ENCODE measurements around the gene PRICKLE2. TPM values are rescaled to one million over a fixed set of nuclear protein-coding genes. Genes with fewer than 3 reads are reported as not detected.

Gene PRICKLE2
- total RNA-seq, 4 donors from 2014 or later = 28.8 to 48.1 (median 38.5) TPM

- WGBS, 2 donors = 77 to 80% methylated on average over 2 of the region's 2 CpGs
- Histone ChIP-seq H3K9me3 (no peaks in the 10 kb centered on the region), H3K4me1 (peaks cover 3 to 9% of the 10 kb centered on the region in 2 donors), H3K27ac (no peak overlapping the region), H3K27me3 (no peaks in the 10 kb centered on the region), H3K36me3 (no peaks in the 10 kb centered on the region), H3K4me3 (replicated peaks in 1 of 3) (no peak overlapping the region)
- no peak for DNase-seq
- intact Hi-C loops (cut with DNase I) = no loop called here
- TF ChIP-seq CTCF (IDR thresholded peaks at IDR 0.05) (no peak), POLR2A (IDR thresholded peaks at IDR 0.05) (no peak)
These were observed 86.5 kb downstream of the PRICKLE2 start for GRCh38 chr3:64138656-64139375.

- no peak for TF ChIP-seq POLR2A (IDR thresholded peaks at IDR 0.05)
- H3K27me3 ChIP-seq = no peaks in the 10 kb centered on the region
- no peaks in the 10 kb centered on the region for H3K9me3 ChIP-seq
- WGBS, 2 donors = 57 to 86% methylated on average over 1 of the region's 1 CpG
- H3K4me1 ChIP-seq = peaks cover 3 to 9% of the 10 kb centered on the region in 2 donors
- H3K27ac ChIP-seq = no peak overlapping the region
- DNase-seq = no peak
- H3K4me3 ChIP-seq (replicated peaks in 1 of 3) = no peak overlapping the region
- intact Hi-C loops (cut with DNase I) = no loop called here
- H3K36me3 ChIP-seq = no peaks in the 10 kb centered on the region
These were observed 87.2 kb downstream of the PRICKLE2 start for GRCh38 chr3:64138046-64138445.

GRCh38 chr3:64134882-64135281 is 90.4 kb downstream of the PRICKLE2 start:
- WGBS, 2 donors = 67 to 70% methylated on average over 3 of the region's 3 CpGs
- no peak for DNase-seq
- H3K4me1 ChIP-seq = peaks cover 0 to 3% of the 10 kb centered on the region in 2 donors
- no peaks in the 10 kb centered on the region for H3K36me3 ChIP-seq
- H3K27ac ChIP-seq = no peak overlapping the region
- H3K9me3 ChIP-seq = no peaks in the 10 kb centered on the region
- TF ChIP-seq POLR2A (IDR thresholded peaks at IDR 0.05) = no peak
- TF ChIP-seq CTCF (IDR thresholded peaks at IDR 0.05) = no peak
- H3K27me3 ChIP-seq = no peaks in the 10 kb centered on the region
- H3K4me3 ChIP-seq (replicated peaks in 1 of 3) = no peak overlapping the region
- intact Hi-C loops (cut with DNase I) = no loop called here

- WGBS, 2 donors = 93 to 99% methylated on average over 6 of the region's 6 CpGs
- Histone ChIP-seq H3K9me3 (no peaks in the 10 kb centered on the region), H3K27ac (no peak overlapping the region), H3K27me3 (no peaks in the 10 kb centered on the region), H3K4me3 (replicated peaks in 1 of 3) (no peak overlapping the region), H3K36me3 (no peaks in the 10 kb centered on the region), H3K4me1 (peaks cover 0 to 3% of the 10 kb centered on the region in 2 donors)
- no peak for DNase-seq
- intact Hi-C loops (cut with DNase I) = no loop called here
- TF ChIP-seq POLR2A (IDR thresholded peaks at IDR 0.05) (no peak), CTCF (IDR thresholded peaks at IDR 0.05) (no peak)
These were observed 91.3 kb downstream of the PRICKLE2 start for GRCh38 chr3:64133987-64134386.

GRCh38 chr3:64133272-64133671 is 92.0 kb downstream of the PRICKLE2 start:
- intact Hi-C loops (cut with DNase I) = no loop called here

More at GRCh38 chr3:64133272-64133671, 92.0 kb downstream of the PRICKLE2 start:
- DNase-seq = no peak
- Histone ChIP-seq H3K4me3 (replicated peaks in 1 of 3) (no peak overlapping the region), H3K27ac (no peak overlapping the region), H3K9me3 (no peaks in the 10 kb centered on the region), H3K36me3 (no peaks in the 10 kb centered on the region), H3K27me3 (no peaks in the 10 kb centered on the region), H3K4me1 (peaks cover 0 to 3% of the 10 kb centered on the region in 2 donors)
- WGBS, 2 donors = 37 to 69% methylated on average over 2 of the region's 2 CpGs
- TF ChIP-seq CTCF (IDR thresholded peaks at IDR 0.05) (no peak), POLR2A (IDR thresholded peaks at IDR 0.05) (no peak)
